Measurements from ENCODE around the gene COL11A1.
A peak's percentile ranks its signal among the peaks of the same experiment; 100 is the strongest.
"Not testable (repeated sequence)": the region's sequence is repeated elsewhere in the genome, so short reads cannot be mapped to it uniquely, and the experiment has no call there.

The COL11A1 gene

DNA sequence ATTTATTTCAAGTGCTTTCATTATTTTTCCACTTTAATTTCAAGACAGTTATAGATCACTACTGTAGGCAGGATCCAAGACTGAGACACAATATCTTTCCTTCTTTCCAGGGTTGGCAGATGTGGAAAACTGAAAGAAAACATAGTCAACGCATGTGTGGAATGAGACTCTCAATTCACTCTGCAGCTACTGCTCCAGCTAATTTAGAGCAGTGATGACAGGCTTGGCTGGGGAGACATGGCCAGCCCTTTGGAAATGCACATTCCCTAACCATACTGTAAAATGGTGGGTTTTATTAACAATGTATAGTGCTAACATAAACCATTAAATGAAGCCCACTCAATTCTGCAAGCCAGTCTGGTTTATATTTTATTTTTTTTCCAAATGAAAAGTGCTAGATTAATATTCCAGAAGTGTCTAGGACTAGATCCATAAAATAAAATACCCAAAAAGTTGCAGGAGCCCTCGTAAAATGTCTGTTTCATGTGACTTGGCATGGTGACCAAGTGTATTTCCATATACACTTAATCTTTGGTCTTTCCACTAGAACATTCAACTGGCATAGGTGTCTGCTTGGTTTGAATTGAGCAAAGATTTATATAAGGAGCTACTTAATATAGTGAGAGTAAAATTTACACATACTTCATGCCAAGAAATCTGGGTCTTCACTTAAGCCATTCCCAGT is 32.9 kb downstream of the COL11A1 start:
- FAIRE-seq: peak; percentile 88

DNA sequence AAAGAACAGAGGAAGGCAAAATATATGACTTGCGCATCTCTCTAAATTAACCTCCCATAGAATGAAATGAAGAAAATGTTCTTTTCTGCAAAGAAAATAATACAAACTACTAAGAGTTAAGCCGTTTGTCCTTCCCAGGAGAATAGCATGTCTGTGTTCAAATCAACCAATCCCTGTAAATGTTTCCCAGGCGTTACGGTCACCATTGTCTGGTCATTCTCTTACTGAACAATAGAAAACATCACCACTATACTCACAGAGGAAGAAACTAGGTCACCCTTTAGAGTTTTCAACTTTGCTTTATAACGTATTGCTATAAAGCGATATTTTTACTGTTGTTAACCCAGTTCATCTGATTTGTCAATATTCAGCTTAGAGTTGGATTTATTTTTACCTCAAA is 34.1 kb downstream of the COL11A1 start:
- FAIRE-seq: no peak

DNA sequence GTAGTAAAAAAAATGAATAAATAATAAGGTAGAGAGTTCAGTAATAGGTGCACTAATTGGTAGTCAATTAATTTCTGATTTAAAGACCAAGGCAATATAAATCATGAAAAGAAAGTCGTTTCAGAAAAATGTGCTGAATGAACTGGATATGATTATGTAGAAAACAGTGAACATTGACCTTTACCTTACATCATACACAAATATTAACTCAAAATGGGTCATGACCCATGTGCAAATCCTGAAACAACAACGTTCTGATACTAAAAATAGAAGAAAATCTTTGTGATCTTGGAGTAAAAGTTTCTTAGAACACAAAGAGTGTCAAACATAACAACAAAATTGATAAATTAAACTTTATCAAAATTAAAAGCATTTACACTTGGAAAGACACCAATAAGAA is 39.1 kb downstream of the COL11A1 start:
- FAIRE-seq: no peak

DNA sequence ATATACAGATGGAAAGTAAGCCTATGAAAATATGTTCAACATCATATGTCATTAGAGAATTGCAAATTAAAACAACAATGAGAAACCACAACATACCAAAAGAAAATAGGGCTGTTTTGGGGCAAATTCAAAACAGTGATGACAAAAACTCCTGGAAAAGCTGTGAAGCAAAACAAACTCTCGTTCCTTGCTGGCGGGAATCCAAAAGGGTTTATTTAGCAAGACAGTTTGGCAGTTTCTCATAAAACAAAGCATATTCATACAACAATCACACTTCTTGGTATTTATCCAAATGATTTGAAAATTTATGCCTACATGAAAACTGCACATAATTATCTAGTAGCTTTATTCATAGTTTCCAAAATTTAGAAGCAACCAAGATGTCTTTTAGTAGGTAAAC is 44.4 kb downstream of the COL11A1 start:
- no peak for FAIRE-seq

DNA sequence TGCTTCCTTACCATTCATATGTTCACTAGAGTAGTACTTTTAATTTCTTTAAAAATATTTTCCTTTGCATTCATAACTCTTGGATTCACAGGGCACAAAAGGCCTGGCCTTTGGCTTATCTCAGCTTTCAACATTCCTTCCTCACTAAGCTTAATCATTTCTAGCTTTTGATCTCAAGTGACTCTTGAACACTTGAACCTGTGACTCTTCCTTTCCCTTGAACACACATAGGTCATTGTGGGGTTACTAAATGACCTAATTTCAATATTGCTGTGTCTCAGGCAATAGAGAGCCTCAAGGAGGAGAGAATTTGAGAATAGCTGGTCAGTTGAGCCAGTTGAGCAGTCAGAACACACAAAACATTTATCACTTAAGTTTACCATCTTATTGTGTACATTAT is 49.9 kb downstream of the COL11A1 start:
- FAIRE-seq: peak; percentile 69

DNA sequence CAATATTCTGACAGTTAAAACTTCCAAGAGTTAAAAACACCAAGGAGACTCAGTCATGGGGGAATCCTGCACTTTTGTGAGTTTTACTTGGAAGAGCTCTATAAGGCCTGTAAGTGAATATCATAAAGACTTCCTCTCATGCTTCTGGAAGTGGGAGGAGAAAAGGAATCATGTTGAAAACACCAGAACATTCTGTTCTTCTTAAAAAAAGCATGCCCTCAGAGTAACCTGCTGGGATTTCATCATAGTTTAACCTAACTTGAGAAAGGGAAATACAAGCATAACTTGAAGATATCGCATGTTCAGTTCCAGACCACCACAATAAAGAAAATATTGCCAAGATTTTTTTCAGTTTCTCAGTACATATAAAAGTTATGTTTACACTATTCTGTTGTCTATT is 51.9 kb downstream of the COL11A1 start:
- no peak for FAIRE-seq

DNA sequence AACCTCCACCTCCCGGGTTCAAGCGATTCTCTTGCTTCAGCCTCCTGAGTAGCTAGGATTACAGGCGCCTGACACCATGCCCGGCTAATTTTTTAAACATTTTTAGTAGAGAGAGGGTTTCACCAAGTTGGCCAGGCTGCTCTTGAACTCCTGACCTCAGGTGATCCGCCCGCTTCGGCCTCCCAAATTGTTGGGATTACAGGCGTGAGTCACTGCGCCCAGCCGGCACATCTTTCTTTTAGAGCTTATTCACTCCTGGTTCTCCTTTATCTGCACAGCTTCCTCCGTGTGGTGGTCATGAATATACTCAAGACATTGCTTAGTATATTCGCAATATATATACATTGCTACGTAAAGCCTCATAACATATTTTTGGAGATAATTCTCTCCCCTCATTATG is 80.2 kb downstream of the COL11A1 start:
- FAIRE-seq: not testable (repeated sequence)

DNA sequence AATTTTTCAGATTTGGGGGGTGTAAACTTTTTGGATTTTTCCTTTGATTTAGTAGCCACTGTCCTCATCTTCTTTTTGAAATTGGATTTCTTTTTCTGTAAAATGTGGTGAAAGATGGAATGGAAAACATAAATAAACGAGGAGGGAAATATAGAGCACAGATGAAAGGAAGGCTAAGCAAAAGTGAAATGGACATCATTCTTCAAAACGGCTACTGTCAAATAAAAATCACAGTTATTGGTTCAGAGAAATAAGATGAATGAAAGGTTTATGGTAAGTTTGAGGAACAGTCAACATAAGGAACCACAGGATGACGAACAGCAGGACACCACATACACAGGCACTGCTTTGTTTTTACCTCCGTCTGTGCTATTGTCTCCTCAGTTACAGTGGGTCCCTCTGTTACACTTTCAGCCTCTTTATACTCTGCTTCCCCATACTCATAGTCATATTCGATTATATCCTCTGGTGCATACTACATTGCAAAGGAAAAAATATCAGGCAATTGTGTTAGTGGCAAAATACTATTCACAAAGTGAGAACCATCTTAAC is 82.4 kb downstream of the COL11A1 start:
- FAIRE-seq: peak; percentile 40

DNA sequence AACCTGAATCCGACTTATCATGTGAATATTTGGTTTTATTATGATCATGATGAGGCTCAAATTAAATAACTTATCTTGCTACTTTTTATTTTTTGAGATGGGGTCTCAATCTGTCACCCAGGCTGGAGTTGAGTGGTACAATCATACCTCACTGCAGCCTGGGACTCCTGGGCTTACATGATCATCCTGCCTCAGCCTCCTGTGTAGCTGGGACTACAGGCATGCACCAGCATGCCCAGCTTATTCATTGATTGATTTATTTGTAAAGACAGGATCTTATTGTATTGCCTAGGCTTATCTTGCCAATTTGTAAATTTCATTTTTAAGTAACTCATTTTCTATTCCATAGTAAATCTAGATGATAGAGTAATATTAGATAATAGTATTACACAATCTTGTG is 84.3 kb downstream of the COL11A1 start:
- no peak for FAIRE-seq

DNA sequence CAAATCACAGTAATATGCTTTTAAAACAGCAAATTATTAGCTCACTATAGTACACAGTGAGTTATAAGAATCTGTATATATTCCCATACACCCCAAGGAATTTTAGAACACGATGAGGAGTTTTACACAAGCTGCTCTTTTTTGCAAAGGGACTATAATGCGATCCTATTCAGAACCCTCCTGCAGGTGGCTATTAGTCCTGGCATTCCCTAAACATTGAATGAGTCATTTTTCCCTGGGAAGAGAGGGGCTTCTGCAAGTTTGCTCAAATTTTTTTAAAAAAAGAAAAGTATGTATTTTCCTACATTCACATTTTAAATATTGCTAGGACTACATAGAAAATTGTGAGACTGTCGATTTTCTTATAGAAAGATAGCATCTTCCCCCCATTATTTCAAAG is 106.3 kb downstream of the COL11A1 start:
- peak; percentile 91 for FAIRE-seq

DNA sequence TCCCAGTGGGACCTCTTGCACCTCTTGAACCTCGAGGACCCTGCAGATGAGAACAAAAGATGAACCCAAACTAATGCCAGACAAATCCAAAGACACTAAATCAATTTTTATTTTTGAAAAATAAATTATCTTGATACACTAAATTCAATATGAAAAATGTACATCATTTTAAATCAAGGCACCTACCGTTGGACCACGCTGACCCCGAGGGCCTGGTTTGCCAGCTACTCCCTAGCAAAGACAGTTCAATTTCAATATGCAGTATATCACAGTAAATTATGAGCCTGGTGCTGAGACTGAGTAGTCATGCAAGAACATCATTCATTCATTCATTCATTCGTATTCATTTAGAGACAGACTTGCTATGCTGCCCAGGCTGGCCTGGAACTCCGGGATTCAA is 129.4 kb downstream of the COL11A1 start:
- FAIRE-seq: no peak

DNA sequence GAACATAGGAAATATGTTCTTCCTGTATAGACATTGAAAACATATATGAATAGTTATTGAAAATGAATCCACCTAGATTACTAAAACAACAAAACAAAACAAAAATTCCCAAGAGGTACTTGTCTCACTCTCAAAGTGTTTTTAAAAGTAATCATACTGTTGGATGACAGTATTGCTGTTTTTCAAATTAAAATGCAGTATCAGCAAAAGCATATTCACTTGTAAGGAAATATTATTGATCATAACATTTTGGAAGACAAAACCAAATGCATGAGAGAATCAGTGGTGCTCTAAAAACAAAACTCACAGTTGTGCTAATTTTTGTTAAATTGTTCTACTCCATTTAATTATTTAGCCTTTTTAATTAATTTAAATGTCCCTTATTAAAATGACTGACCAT is 131.0 kb downstream of the COL11A1 start:
- no peak for FAIRE-seq

DNA sequence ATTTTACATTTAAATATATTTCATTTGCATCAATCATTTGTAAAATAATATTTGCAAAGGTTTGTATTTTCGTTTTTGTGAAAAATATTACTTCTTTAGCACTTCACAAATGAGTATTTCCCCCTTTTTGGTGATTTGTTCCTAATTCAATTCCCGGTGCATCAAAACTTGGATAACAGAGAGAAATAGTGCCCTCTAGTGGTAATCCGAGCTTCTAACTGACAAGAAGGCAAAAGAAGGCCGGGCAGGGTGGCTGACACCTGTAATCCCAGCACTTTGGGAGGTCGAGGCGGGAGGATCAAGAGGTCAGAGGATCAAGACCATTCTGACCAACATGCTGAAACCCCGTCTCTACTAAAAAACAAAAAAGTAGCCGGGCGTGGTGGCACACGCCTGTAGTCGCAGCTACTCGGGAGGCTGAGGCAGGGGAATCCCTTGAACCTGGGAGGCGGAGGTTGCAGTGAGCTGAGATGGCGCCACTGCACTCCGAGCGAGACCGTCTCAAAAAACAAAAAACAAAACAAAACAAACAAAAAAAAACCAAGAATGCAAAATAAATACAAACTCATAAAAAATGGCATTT is 137.7 kb downstream of the COL11A1 start:
- no peak for FAIRE-seq

DNA sequence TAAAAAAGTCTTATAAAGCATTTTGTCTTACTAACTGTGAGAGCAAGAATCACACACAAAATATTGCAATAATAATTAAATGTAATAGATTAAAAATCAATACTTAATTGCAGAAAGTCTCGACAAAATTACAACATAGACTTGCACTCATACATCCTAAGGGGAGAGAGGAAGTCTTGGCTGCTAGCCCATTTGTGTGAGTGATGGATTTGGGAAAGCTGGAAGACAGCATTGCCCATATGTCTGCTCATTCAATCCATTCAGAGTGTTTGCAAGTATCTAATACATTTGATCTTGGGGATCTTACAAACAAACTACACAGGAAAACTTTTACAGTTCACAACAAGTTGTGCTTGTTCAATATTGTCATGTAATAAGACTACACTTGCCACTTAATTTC is 140.5 kb downstream of the COL11A1 start:
- no peak for FAIRE-seq

DNA sequence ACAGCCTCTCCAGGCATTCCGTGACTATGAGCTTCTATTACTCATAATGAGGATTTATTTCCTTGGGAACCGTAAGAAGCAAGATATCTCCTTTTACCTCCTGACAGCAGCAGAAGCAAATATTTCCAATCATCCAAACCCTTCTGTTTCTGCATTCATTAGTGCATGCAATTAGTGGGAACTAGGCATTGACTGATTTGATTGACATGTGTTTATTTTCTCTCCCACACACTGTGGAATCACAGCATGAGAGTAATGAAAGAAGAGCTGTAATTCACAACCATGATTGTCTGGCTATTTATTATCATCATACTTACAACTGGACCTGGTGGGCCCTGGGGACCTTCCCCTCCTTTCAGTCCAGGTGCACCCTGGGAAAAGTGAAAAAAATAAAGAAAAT is 146.8 kb downstream of the COL11A1 start:
- no peak for FAIRE-seq

DNA sequence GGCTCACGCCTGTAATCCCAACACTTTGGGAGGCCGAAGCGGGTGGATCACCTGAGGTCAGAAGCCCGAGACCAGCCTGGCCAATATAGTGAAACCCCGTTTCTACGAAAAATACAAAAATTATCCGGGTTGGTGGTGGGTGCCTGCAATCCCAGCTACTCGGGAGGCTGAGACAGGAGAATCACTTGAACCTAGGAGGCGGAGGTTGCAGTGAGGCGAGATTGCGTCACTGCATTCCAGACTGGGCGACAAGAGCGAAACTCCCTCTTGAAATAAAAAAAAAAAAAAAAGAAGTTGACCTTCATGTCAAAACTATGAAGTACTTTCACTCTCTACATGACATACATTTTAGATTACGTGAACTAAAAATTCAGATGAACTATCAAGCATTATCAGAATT is 153.7 kb downstream of the COL11A1 start:
- no peak for FAIRE-seq

DNA sequence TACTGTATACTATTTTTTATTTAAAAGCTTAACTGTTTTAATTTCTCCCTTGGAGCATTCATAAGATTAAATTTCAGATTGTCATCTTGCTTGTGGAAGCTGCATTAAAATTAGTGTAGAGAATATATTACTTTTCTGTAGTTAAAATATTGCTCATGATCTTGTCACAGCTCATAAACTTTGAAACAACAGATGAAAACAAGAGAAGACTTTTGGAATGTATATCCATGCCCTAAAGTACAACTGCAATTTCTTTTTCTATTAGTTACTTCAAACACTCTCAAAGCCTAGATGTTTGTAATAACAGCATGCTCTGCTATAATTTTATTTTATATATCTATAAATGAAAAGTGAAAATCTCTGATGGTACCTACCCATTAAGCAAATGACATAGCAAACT is 155.9 kb downstream of the COL11A1 start:
- peak; percentile 64 for FAIRE-seq

DNA sequence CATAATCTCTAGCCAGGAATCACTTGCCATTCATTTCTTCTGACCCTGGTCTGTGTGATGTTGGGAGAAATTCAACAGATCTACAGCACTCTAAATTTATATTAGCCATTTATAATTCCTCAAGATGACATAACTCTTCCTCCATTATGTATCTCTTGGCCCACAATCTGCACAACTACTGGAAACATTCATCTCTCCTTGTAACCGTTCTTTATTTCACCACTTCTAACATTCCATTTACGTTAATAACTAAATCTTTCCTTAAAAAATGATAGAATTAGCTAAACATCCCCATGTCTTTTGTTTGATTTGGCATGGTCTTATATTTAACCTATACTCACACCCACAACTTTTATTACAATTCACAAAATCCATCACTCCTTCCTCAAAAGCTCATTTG is 166.0 kb downstream of the COL11A1 start:
- FAIRE-seq: no peak

DNA sequence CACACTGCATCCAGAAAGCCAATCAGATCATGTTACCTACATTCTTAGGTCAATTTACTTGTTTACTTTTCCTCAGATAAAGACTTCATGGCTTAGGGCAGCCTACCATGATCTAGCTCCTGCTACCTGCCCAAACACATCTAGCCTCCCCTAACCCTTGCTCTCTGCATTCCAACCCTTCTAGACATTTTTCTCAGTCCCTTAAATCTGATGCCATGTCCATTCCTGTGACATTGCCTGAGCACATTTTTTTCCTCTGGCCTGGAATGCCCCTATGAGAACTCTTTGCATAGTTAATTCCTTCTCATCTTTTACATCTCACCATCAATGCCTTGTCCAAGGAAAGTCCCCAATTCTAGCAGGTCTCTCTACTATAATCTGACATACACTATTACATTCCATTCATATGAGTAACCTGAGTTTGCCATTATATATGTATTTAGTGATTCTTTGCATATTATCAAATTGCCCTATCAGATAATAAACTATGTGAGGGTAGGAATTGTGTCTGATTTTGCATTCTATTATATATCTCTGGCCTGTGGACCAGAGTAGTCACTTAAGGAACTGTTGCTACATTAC is 166.9 kb downstream of the COL11A1 start:
- FAIRE-seq: no peak

DNA sequence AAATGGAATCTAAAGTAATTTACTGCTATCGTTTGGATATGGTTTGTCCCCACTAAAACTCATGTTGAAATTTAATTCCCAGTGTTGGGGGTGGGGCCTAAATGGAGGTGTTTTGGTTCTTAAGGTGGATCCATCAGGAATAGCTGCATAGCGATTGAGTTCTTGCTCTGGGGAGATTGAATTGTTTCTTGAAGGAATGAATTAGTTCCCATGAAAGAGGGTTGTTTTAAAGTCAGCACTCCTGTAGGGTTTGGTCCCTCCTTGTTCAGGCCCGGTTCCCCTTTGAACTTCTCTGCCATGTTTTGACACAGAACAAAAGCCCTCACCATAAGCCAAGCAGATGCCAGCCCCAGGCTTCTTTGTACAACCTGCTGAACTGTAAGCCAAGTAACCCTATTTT is 170.9 kb downstream of the COL11A1 start:
- no peak for FAIRE-seq

DNA sequence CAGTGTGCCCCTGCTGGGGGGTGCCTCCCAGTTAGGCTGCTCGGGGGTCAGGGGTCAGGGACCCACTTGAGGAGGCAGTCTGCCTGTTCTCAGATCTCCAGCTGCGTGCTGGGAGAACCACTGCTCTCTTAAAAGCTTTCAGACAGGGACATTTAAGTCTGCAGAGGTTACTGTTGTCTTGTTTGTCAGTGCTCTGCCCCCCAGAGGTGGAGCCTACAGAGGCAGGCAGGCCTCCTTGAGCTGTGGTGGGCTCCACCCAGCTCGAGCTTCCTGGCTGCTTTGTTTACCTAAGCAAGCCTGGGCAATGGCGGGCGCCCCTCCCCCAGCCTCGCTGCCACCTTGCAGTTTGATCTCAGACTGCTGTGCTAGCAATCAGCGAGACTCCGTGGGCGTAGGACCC is 175.0 kb downstream of the COL11A1 start:
- FAIRE-seq: not testable (repeated sequence)

DNA sequence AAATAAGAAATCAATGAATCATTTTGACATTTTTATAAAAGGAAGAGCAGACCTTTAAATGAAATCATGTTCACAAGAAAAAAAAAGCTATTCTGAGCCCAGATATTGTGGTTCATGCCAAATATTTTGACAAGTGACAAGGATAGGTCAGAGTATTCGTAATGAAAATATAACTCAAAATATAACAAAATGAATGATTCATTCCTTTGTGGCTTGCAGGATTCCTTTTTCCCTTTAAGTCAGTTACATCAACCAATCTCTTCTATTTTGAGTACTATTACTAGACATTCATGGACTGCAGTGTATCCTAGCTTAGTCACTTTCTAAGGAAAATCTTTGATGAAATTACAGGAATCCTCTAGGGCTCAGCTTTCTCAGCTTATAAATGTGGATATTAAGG is 188.7 kb downstream of the COL11A1 start:
- FAIRE-seq: no peak

DNA sequence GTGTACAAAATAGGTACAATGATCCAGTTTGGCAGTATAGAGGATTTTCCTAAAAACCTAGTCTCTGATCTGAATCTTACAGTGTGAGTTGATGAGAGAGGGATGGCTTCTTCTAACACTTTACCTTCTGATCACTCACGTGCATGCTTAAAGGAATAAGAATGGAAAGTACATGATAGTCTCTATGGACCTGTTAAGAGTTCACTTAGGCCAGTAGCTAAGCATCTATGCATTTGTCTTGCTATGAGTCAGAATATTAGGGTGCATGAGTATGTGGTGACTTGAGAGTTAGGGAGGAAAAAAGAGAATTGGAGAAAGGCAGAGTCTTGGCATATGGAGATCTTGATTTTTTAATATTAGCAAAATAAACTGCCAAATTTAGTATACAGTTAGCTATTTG is 206.3 kb downstream of the COL11A1 start:
- FAIRE-seq: peak; percentile 69

DNA sequence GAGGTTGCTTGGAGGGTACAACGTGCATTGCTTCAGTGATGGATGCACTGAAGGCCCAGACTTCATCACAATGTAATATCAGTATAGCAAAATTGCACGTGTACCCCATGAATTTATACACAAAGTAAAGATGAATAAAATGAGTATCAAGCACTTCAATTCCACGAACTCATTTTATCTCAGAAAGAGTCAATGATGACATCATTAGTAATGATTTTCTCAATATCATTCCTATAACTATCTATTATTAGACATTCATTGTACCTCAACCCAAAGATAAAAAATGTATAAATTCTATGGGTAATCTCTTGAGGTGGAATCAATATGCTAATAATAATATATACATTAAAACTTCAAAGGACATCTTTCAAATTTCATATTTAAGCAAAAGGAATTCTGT is 208.4 kb downstream of the COL11A1 start:
- no peak for FAIRE-seq

DNA sequence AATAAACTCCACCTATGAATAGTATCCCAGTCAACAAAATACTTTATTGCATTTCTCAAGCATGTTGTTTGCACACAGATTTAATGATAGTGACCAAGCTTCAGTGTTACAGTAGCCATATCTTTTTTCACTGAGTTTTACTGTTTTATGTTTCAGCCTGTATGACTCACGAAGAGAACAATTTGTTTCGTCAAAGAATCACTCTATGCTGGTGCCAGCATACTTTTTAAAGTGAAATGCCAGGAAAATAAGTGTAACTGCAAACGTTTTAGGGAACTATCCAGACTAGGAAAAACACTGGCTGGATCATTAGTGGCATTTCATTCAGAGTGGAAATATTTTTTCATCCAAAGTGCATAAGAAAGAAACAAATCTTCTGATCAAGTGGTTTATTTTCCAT is 210.8 kb downstream of the COL11A1 start:
- FAIRE-seq: no peak
